Right lung (tissue), 10 donors: ENCODE data around the gene MTF1. TPM values are rescaled to one million over a fixed set of nuclear protein-coding genes. Genes with fewer than 3 reads are reported as not detected.
"Not testable (repeated sequence)": the region's sequence is repeated elsewhere in the genome, so short reads cannot be mapped to it uniquely, and the experiment has no call there.

ENCODE experiments used
- DNase-seq, 2 donors: peaks; one replicate each; pipeline ENCODE4 v3.0.0-alpha.2; 2013
- long read RNA-seq, 8 donors: transcript quantifications; one replicate each; lab custom pipeline, GENCODE V29; 2026
- polyA plus RNA-seq, 5 donors: library from polyadenylated mRNA; unstranded; fragments of 120-200 nt; gene quantifications; one replicate each; pipeline versions ENCODE4 v1.2.1 to v1.2.3, GENCODE V29; 2013; ENCODE audit warnings: inconsistent platforms in 1 of 5, low replicate concordance in 1 of 5; ENCODE audit not compliant: insufficient read length in 5 of 5, insufficient read depth in 1 of 5

Gene MTF1
- polyA plus RNA-seq: 1 to 10 TPM; 7.7 to 9.6 (median 8.8) TPM
- long read RNA-seq, donor 1: 0 reads
- long read RNA-seq, donor 2, full-length matches to known transcripts: 2 of 2 reads
- long read RNA-seq, donor 2, partial matches to known transcripts: 0 of 2 reads
- long read RNA-seq, donor 2, other reads (novel, unspliced or antisense): 0 of 2 reads
- long read RNA-seq, donor 3: 0 reads
- long read RNA-seq, donor 4: 0 reads
- long read RNA-seq, donor 5: 0 reads
- long read RNA-seq, donor 6: 0 reads
- long read RNA-seq, donor 7: 0 reads
- long read RNA-seq, donor 8: 0 reads

DNA sequence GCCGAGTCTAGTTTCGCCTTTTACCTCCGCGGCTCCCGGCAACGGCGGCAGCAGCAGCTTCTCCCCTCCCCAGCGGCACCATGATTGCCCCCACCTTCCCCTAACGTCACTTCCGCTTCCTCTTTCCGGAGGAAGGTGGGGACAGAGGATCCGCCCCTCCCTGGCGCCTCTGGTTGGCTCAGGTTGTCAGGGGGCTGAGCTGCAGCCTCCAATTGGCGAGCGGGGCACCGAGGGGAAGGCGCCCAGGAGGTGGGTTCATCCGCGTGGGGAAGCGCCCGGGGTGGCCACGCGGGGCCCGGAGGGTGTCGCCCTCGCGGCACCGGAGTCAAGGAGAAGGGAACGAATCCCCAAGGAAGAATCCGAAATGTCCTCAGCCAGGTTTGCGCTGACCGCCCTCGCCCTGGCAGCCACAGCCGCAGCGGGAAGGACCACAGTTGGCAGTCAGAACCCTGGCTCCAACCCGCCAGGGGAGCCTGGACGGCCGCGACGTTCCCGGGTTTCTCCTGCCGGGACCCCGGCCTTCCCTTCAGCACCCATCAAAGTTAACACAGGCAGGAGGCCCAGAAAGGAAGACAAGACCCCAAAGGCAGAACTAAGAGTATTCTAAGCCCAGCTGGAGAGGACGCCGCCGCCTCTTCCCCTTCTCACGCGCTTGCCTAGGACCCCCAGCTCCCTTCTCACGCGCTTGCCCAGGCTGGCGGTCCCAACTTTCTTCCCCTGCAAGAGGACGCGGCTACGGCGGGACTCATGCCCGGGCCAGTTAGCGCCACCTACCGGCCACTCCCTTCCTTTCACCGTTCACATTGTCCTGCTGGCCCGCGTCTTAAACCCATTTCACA, at the start of gene MTF1:
TSS of gene MTF1 (minus strand) at position 86 of the 839 bp plus-strand sequence. CDS start 1,934 bp downstream, outside the sequence.
- peak; percentile 97 for DNase-seq

- not testable (repeated sequence) for DNase-seq
Observed at GRCh38 chr1:37908531-37908930, 49.1 kb upstream of the MTF1 start.

GRCh38 chr1:37907416-37908125, 48.2 kb upstream of the MTF1 start:
- not testable (repeated sequence) for DNase-seq

DNA sequence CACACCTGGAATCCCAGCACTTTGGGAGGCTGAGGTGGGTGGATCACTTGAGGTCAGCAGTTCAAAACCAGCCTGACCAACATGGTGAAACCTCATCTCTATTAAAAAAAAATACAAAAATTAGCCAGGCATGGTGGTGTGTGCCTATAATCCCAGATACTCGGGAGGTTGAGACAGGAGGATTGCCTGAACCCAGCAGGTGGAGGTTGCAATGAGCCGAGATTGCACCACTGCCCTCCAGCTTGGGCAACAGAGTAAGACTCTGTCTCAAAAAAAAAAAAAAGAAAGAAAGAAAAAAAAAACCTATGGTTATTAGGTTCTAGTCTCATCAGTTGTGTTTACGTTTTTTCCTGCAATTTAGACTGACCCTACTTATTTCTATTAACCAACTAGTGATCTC, 47.2 kb upstream of the MTF1 start:
- not testable (repeated sequence) for DNase-seq

- DNase-seq: no peak
Observed at GRCh38 chr1:37905727-37906126, 46.3 kb upstream of the MTF1 start.

DNA sequence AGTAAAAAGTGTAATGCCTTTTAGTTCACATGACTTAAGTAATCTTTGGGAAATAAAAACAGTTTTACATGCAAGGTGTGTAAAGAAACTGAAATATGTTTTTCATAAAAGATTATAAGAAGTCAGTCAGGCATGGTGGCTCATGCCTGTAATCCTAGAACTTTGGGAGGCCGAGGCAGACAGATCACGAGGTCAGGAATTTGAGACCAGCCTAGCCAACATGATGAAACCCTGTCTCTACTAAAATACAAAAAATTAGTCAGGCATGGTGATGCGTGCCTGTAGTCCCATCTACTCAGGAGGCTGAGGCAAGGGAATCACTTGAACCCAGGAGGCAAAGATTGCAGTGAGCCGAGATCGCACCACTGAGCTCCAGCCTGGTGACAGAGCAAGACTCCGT, 44.5 kb upstream of the MTF1 start:
- not testable (repeated sequence) for DNase-seq

DNA sequence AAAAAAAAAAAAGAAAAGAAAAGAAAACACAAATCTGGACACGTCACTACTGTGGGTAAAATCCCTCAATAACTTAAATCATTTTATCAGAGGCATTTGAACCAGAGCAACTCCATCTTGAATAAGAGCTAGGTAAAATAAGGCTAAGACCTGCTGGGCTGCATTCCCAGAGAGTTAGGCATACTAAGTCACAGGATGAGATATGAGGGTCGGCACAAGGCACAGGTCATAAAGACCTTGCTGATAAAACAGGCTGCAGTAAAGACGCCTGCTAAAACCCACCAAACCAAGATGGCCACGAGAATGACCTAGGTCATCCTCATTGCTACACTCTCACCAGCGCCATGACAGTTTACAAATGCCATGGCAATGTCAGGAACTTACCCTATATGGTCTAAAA, 43.6 kb upstream of the MTF1 start:
- no peak for DNase-seq

DNA sequence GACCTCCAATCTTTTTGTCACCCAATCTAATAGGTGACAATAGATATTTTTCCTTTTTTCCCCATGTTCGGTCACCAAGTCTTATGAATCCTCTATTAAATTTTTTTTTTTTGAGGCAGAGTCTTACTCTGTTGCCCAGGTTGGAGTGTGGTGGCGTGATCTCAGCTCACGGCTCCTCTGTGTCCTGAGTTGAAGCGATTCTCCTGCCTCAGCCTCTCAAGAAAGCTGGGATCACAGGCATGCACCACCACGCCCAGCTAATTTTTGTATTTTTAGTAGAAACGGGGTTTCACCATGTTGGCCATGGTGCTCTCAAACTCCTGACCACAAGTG, 42.5 kb upstream of the MTF1 start:
- no peak for DNase-seq

DNA sequence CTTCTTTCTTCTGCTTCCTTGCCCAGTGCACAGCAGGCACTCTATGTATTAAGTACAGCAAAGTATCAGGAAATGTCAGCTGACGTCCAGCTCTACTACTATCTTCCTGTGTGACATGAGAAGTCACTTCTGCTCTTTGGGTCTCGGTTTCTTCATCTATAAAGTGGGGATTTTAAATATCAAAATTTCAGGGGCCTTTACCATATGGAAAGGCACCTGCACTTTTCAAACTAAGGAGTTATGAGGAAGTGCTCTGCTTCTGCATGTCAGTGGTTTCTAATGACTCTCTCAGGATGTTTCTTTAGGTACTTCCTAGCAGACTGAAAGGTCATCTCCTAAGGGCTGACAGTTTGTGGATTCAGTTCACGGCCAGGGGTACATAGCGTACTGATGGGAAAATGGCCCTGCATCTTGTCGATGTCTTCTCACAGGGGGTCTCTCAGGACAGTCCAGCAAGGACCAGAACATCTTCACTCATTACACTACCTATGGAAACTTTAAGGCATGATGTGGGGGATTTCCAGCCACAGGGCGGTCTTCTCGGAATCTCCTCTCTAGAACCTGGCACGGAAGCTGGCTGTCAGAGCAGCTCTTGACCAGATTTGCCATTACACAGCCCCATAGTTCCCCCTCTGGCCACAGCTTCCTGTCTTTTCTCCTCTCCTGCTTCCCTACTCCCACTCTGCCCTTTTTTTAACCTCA, 42.0 kb upstream of the MTF1 start:
- DNase-seq: no peak

GRCh38 chr1:37897563-37897962, 38.2 kb upstream of the MTF1 start:
- DNase-seq: not testable (repeated sequence)

DNA sequence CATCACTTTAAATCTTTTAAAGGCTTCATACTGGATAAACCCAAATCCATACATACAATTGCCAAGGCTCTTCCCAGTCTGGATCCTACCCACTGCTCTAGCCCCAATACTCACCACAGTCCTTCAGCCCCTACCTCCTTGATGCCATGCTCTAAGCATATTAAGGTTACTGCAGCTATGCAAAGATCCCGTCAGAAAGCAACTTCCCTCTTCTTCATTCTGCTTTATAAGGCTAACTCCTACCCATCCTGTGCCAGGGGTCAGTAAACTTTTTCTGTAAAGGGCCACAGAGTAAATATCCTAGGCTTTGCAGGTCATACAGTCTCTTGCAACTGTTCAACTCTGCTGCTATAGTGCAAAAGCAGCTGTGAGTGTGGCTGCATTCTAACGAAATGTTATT, 34.3 kb upstream of the MTF1 start:
- no peak for DNase-seq

- DNase-seq: no peak
Observed at GRCh38 chr1:37892151-37893047, 33.0 kb upstream of the MTF1 start.

GRCh38 chr1:37890378-37891014, 31.1 kb upstream of the MTF1 start:
- peak; percentile 14 to 25 for DNase-seq

DNA sequence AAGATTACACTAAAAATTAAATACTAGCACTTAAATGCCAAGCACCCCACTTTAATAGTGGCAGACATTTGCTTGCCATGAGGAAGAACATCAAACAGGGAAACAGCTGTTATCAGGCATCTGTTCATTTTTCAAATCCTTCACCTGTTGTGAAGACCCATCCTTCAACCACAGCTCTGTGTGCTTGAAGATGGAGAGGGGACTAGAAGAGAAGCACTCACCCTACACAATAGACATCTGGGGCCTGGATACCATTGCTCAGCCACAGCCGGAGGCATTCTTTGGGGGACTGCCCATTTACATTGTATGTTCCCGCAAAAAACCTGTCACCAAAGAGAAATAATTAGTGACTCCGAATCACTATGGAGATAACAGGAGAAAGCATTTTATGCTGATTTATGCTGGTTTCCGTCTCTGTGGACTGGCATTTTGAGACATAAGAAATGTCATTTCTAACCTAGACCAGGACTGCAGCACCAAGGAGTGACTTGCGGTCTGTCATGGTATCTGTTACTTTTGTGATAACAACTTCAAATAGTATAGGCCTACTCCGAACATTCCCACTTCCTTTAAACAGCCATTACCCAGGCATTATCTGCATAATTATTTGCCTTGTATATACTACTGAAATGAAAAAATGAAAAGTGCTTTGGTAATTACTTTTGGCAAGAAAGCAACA, 28.8 kb upstream of the MTF1 start:
- no peak for DNase-seq

DNA sequence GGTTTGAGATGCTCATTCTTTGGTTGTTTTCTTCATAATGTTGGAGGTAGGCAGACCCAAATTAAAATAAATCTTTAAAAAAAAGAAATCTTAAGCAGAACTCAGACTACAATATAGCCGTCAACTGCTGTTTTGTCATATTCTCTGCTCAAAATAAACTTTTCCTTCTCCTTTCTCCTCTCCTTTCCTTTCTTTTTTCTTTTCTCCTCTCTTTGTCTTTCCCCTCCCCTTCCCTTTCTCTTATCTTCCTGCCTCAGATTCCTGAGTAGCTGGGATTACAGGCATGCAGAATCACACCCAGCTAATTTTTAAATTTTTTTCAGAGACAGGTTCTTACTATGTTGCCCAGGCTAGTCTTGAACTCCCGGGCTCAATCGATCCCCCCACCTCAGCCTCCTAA, 24.8 kb upstream of the MTF1 start:
- DNase-seq: no peak

DNA sequence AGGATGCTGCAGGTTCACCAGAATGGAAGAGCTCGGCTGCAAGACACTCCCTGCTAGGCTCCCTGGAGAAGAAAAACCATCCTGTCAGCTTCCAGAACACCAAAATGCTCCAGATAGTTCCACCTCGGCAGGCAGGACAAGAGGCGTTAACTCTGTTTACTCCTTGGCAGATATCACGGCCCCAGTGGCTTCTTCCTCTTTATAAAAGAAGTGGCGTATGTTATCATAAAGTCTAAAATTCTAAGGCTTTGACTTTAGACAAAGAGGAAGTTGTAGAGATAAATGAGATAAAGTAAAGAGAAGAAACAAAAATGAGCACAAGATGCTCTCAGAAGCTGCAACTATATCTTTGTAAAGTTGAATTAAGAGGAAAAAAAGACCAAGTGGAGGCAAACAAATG, 24.3 kb upstream of the MTF1 start:
- no peak for DNase-seq

- DNase-seq: no peak
Observed at GRCh38 chr1:37879865-37880264, 20.5 kb upstream of the MTF1 start.

- no peak for DNase-seq
Observed at GRCh38 chr1:37878071-37878470, 18.7 kb upstream of the MTF1 start.

DNA sequence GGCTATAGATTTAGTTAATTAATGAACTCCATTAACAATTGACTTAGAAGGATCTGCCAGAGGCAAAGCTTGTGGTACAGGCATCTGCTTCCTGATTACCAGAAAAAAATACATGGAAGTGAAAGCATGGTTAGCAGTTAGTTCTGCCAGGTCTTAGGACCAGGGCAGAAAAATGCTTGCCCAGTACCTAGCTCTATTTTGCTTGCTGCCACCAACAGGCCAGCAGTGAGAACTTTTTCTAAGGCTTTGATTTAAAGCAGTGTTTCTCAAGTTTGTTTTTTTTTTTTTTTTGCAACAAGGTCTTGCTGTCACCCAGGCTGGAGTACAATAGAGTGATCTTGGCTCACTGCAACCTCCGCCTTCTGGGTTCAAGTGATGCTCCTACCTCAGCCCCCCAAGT, 16.4 kb upstream of the MTF1 start:
- DNase-seq: no peak

DNA sequence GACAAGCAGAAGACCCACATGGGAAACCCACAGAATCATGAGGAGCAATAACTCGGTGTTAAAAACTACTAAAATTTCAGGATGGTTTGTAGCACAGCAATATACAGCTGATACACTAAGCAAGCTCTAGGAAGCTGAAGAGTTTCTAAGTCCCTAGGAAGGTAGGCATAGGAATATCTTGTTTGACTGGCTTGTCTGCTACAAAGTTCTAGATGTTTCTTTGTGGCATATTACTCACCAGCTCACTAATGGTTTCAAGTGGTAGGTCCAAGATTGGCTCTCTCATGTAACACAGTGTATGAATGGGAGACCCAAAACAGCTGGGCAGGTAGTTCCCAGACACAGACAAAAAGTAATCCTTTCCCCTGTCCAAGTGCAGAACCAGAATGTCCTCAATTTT, 13.3 kb upstream of the MTF1 start:
- DNase-seq: no peak
